ENCODE measurements around the gene BCL10.
"Not testable (repeated sequence)": the region's sequence is repeated elsewhere in the genome, so short reads cannot be mapped to it uniquely, and the experiment has no call there.

Gene BCL10

DNA sequence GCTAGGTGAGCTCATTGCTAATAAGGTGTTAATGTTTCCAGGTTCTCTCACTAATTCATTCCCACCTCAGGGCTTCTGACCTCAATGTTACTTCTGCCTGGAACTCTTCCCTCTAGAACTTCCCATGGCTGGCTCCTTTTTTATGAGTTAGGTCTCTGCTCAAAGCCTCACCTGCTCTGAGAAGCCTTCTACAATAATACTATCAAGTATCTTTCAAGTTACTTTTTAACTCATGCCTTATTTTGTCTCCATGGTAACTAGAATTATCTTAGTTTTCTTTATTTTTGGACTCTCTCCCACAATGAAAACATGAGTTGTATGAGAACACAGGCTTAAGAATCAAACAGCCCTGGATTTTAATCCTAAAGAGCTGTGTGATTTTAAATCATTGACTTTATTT is 13.4 kb downstream of the BCL10 start:
- no peak for DNase-seq

DNA sequence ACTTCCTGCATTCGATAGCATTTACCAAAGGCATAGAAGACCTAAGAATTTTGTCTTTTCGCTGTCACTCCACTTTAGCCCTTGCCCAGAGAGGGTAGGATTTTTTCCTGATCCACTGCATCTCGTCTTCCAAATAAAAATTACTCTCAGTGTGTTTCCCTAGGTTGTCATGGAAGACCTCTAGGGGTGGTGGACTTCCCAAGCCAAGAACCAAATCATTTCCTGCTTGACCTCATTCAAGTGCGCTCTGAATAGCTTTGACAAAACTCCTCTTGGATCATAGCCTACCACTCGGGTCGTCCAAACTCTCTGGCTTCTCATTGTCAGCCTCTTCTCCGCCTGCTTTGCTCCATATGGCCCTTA is 16.5 kb downstream of the BCL10 start:
- DNase-seq = no peak

DNA sequence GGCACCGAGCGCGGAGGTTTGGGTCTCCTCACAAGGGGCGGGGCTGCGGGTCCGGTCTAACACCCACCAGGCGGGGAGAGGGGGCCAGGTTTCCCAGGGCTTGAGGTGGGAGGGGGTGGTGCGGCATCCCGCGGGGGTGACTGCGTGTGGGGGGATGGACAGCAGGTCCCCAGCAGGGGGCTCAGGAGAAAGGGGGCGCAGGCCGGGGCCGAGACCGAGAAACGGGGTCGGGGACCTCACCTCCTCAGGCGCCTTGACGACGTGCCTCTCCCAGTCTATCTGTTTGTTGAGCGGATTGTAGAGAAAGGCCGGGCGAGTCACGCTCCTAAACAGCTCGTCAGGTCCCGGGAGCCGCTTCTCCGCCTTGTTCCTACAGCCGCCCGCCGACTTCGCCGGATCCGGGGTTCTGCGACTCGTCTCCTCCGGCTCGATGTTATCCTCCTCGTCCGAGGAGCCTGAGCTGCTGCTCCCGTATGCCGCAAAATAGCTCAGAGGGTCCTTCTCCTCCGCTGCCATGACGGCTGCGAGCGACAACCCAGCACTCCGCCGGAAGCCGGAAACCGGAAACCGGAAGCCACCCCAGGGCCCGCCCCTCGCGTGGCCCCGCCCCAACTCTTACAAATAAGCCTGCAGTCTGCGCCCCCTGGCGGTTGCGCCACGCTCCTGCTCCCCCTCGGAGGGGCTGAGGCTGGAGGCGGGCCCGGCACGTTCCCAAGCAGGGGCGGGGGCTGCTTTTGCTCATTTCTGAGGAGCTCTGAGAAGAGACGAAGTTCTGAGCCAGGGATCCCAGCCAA is 17.1 kb downstream of the BCL10 start, which contains the start of gene C1orf52:
Gene C1orf52 (minus strand): TSS at position 545 of the 794 bp plus-strand sequence. CDS start 29 bp downstream, at position 516.
- DNase-seq = peak; percentile 61

DNA sequence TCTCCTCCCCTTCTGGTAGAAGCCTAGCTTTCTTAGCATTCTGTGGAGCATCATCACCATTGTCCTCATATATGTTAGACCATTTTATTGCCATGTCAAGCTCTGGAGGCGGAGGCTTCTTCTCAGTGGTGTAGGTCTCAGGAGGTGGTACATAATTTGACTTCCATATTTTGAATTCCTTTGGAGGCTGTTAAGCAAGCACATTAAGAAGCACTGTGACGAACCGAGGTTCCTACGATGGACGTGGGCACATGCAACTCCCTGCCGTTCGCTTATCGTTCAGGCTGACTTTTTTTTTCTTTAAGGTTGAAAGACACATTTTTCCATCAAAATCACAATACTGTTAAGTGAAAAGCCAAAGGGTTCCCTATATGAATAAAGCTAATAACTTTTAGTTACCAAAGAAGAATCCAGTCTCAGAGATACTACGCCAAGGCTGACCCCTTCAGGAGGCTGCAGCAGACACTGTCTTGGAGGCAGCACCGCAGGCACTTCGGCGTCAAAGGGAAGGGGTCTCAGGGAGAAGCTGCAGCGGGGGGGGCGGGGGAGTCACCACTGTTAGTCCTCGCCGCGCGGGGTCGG is 17.8 kb downstream of the BCL10 start:
- no peak for DNase-seq

DNA sequence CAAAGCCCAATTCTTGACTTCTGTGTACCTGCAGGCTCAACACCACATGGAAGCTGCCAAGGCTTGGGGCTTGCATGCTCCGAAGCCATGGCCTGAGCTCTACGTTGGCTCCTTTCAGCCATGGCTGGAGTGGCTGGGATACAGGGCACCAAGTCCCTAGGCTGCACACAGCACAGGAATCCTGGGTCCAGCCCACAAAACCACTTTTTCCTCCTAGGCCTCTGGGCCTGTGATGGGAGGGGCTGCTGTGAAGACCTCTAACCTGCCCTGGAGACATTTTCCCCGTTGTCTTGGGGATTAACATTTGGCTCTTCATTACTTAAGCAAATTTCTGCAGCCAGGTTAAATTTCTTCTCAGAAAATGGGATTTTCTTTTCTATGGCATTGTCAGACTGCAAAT is 27.4 kb downstream of the BCL10 start:
- DNase-seq = not testable (repeated sequence)

DNA sequence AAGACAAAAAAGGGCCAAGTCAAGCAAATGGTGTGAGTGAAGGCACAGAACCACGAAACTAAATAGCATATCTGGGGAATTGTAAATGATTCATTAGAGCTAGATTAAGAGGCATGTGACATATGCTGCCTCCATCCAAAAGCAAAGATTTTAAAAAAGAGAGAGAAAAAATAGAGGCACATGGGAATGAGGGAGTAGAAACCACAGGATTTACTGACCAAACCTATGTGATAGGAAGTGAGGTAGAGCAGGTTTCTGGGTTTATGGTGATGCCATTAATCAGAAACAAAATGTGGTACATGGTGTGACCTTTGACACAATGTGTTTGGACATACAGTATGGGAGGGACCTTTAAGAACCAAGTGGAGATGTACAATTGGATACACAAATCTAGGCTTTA is 30.5 kb downstream of the BCL10 start:
- no peak for DNase-seq

DNA sequence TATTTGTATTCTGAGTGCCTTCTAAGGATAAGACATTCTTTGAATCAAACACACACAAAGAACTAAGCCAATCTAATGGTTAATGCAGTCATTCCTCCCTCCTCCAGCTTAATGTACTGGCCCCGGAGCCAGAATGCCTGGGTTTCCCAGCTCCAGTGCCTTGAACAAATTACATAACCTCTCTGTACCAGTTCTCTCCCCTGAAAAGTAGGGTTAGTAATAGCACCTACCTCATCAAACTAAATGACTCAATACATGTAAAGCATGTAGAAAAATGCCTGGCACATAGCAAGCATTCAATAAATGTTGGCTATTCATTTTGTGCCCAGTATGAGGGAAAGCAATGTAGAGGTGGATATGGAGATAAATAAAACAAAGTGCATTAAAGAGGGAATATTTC is 31.0 kb downstream of the BCL10 start:
- no peak for DNase-seq

DNA sequence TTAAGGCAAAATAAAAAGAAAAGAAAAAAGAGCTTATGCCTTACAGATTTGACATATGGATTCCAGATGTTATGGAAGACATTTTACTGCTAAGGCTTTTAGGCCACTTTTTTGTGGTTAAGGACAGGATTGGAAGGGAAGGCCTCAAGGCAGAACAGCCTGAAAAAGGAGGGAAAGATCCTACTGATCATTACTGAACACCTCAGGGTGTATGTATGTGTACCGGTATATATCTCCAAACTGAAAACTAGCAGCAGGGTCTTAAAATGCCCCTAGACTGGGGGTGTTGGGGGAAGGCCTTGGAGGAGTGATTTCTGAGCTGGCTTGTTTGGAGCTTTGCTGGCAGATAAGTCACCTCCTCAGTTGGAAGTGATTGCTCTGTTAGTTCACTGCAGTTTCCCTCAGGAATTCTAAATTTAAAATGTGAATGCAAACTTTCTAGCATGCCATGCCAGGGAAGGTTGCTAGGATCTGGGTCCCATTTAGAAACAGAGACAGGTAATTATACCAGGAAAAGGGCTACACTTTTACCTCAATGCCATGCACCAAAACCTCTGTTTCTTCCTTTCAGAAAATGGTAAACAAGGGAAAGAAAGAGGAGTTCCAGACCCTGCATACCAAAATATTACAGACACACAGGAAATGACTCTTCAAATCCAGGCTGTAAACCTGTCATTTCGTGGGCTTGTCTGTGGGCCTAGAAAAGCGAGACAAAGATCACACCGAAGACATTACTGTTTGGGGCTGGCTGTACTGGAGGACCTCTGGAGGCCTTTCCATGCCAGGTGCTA is 32.0 kb downstream of the BCL10 start:
- DNase-seq = no peak

DNA sequence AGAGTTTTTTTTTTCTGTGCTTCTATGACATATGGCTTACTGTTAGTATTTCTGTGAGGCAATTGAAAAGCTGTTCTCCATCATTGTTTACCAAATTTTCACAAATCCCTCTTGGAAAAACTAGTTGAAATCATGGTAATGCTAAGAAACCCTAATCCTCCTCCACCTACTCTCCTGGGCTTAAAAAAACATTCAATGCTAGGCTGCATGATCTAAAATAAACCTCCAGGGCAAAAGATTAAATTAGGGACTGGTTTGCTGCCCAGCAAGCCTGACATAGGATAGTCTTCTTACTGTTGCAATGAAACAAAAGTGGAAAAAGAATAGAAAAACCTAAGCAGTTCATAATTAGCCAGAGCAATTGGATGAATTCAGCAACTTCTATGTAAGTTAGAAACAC is 33.1 kb downstream of the BCL10 start:
- DNase-seq = no peak

DNA sequence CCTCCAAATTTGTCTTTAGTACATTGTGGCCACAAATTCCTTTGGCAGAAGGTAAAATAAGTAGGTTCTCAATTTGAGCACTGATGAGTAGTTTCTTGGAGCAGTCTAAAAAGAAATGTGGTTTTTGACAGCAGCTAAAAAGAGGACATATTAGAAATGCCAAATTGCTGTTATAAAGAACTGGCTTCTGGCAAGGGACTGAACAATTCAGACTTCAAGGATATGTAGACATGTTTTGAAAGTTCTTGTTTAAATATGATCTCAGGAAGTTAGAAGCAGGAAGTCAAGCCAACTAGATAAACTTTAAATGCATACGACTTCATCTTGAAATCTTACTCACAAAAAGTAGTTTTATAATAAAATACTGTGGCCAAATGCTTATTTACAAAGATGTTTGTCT is 35.8 kb downstream of the BCL10 start:
- DNase-seq = no peak

DNA sequence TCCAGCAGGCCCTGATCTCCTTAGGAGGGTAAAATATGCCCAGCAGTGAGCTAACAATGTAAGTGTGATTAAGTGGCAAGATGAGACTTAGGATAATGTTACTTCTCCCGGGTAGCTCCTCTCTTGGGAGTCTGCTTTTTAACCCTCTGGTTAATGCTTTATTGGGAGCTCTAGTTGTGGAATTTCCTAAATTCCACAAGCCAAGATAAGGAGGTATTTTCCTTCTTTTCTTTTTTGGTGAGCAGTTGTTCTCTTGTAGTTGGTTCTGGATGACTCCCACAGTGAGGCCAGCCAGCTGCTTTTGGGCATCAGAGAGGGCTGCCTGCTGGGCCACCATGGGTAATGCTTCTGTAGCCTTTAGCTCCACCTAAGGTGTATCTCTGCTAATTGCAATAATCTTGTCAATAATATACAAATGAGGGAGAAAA is 36.2 kb downstream of the BCL10 start:
- DNase-seq = peak; percentile 2

DNA sequence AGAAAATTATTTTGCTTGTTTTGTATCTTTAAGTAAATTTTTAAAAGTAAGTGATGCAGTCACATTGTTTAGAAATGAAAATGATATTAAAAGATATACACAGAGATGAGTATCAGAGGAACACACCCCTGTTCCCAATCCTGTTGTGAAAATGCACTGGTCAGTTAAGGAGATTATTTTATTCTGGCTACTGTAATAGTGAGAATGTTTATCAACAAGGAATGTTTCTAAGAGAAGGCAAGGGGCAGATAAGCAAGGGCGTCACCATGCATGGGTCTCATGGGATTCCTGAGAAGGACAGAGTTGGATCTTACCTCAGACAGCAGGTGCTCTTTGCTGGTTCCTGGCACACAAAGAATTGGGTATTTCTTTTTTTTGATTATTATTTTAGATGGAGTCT is 38.8 kb downstream of the BCL10 start:
- DNase-seq = no peak

DNA sequence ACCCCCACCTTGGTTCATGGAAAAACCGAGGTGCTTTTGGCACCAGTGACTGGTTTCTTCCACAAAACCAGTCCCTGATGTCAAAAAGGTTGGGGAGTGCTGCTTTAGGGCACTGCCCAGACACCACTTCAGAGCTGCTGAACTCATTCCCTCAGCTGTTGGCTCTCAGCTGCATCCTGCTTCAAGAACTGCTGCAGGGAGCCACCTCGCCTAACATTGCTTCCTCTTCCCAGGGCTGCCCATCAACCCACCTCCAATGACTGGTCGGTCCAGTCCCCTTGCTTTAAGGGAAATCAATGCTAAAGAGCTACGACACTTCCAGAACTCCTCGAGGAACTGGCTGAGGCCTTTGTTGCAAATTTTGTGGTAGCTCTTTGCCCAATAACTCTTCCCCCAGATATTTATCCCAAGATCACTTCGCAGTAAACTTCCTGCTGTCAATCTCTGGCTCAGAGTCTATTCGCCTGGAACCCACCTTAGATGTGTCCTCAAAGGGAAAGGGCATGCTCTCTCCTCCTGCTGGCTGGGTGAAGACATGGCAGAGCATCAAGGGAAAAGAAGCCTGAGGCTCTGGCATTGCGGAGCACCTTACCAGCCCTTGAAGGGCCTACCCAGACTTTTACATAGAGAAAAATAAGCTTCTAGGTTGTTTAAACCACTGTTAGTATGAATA is 46.0 kb downstream of the BCL10 start:
- DNase-seq = peak; percentile 6

DNA sequence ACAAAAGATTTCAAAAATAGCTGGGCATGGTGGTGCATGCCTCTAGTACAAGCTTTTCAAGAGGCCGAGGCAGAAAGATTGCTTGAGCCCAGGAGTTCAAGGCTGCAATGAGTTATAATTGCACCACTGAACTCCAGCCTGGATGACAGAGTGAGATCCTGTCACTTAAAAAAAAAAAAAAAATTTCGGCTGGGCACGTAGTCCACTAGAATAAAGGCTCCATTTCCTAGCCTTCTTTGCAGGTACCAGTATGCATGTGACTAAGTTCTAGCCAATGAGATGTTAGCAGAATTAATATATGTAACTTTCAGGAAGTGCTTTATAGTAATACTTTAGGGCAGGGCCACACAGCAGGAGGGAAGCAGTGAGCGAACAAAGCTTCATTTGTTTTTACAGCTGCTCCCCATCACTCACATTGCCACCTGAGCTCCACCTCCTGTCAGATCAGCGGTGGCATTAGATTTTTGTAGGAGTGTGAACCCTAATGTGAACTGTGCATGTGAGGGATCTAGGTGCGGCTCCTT is 46.8 kb downstream of the BCL10 start:
- DNase-seq = peak; percentile 72

DNA sequence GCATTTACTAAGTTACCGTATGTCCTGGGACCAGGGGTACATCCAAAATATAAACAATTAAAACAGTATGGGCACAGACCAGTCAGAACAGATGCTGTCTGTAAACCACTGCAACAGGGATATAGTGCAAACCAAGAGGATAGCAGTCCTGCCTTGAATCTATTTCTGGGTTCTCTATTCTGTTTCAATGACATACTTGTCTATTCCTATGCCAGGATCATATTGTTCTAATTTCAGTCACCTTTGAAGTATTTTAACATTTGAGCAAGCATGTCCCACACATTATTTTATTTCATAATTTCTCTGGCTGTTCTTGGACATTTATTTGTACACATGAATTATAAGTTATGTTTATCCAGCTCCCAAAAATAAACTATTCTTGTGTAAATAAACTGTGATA is 47.5 kb downstream of the BCL10 start:
- DNase-seq = no peak

DNA sequence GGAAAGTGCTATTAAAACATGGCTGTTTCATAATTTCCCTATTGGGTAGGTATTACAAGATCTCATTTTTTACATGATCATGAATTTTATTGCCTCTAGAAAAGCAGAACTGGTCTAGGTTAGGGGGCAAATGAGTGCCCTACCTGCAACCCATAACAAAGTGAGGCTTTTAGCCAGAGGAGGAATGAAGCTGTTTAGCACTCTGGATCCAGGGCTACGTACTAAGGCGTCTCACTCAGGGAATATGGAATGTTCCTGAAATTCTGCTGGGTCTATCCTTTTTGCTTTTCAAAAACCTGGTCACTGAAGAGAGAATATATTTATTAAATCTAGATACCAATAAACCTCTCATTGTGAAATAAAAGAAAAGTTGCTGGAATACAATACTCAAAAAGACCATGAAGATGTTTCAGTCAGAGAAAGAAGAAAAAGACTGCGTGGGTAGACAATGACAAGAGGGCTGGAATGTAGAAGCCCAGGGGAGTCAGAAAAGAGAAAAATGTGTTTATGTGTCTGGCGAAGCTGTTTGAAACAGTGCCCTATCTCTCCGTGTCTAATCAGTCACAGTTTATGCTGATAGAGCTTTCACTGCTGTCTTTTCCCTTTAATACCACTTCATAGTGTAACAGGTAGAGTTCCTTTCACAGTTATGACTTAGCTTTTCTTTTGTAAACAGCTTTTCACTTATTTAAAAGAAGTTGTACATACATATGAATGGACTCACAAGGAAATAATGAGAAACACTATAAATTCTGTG is 50.6 kb downstream of the BCL10 start:
- DNase-seq = no peak

DNA sequence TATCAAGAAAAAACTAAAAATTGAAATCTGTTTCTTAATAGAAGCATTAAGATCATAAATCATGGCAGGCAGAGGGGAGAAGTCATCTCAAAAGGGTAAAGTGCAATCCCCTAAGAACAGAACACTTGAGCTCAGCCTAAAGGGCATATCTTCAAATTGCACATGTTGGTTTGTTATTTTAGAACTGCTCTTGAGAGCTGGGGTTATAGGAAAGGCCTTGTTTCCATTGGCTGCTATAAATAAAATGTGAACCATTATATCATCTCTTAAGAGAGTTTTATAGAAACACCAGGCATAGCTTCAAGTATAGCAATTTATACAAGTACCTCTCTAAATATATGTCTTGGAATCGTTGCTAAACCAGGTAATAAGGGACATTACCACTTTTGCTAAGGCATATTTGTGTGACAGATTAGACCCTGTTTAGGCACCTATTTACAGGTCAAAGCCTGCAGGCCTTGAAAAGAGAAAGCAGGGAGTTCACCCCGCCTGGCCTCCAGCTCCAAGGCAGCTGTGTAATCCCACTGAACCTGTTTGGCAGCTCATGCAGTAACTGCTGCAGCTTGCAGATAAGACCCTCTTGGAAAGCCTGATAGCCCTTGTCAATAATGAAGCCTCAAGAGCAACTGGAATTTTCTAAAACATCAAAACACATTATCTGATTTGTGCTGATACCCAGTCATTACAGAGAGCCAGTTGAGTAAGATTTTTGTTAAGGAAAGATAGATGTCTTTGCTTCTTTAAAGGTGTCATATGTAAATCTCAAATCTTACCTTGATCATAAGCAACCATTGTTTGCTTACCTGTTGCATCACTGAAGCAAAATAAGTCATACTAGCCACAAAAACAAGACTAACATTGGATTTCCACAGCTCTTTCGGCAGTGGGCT is 51.5 kb downstream of the BCL10 start:
- DNase-seq = peak; percentile 44

DNA sequence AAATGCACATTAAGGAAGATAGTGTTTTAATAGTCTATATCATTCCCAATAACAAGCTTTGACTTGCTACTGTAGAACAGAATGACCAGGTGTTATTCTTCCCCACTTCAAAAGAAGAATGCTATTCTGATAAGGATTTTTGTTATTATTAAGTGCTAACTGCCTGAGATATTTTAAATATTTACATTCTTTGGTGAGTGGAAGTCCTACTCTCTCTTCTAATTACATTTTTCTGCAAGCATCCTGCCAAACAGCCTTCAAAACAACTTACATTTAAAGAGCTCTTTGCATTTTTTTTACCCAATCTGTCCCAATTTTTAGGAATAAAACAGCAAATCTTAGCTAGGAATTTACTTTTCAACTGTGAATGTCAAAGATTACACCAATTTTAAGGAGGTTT is 52.1 kb downstream of the BCL10 start:
- no peak for DNase-seq

DNA sequence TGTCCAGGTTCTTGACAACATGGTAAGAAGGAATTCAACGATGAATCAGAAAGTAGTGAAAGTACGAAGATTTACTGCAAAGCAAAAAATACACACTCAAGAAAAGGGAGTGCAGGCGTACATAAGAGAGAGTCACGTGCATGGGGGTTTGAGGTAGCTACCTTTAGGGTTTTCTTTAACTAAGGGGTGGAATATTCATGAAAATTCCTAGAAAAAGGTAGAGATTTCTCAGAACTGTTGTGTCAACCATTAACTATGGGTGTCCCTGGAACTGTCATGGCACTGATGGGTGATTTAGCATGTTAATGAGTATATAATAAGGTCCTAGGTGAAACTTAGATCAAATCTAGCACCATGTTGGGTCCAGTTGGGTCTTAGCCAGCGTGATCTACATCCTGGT is 53.1 kb downstream of the BCL10 start:
- DNase-seq = no peak

DNA sequence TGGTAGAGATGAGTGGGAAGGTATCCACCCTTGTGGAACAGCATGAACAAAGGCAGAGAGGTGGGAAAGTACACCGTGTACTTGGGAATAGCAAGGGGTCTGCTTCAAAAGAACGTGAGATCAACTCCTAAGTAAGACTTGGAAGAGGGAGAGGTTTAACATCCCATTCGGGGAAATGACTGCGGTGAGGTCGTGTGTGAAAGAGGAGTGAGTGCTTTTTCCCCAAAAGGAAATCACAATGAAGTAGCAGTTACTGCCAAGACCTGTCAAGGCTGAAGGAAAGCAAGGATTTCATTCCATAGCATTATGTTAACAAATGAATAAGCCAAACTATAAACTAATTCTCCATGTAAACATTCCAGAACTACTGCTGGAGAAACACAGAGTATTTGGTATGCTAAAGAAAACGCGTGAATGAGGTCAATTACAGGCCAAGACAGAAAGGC is 55.7 kb downstream of the BCL10 start:
- DNase-seq = no peak
